GM21381 (cell line): ENCODE data around the gene BATF.

ENCODE experiments used
- ATAC-seq: cut with Tn5 transposase; IDR thresholded peaks from one replicate; pipeline ENCODE4 v1.9.1; 2021; ENCODE audit warnings: mild to moderate bottlenecking, moderate library complexity; ENCODE audit not compliant: unreplicated experiment

The BATF gene

DNA sequence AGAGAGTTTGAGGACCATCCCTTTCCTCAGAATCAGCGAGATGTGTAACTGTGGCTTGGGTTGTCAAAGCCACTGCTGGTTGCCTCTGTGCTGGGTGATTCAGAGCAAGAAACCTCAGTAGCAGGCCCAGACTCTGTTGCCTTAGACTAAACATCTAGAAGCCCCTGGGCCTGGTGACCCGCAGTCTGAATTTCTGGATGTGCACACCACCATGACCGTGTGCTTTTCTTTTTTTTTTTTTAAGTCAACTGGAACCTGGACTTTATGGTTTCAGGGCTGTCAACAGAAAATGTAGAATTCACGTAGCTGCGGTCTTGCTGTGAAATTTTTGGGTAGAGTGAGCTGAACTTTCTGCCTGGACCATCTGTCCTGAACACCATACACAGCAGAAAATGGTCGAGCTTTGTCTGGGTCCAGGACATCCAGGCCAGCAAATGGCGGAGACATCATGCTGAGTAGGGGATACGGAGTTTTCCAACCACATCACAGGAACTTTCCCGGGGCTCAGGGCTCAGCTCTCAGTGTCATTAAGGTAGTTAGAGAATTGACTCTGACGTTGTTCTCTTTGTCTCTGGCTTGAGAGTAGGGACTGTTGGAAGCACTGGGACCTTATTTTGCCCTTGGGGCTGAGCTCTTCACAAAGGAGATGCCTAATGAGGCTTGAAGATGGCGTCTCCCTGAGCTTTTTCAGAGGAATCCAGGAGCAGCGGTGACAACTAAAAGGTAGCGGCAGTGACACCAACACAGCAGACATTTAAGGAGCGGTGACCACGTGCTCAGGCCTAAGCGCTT, 23.0 kb upstream of the BATF start:
- peak; percentile 78 for ATAC-seq

DNA sequence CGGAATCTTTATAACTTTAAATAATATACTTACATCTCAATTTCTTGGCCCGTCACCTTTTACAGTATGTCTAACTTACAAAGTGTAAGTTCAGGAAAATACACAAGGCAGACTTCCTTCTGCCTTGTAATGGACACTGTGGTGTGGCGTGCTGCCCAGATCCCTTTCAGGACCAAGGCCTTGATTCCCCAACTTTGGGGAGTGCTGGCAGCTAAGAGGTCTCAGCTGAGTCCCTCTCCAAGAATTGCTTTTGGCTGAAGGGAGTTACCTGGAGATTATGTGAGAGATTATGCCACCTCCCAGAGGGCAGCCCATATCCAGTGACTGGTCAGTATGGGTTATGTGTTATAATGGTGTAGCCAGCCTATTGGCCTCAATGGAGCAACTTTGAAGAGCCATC, 21.2 kb upstream of the BATF start:
- ATAC-seq = no peak

DNA sequence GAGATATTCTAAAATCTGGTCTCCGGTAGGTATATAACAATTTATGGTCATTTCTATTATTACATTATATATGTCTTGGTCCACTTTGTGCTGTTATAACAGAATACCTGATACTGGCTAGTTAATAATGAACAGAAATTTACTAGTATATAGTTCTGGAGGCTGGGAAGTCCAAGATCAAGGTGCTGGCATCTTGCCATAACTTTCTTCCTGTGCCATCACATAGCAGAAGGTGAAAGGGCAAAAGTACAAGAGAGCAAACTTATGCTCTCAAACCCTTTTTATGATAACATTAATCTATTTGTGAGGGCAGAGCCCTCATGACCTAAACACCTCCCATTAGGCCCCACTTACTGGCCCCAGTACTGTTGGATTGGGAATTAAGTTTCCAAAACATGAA, 17.9 kb upstream of the BATF start:
- ATAC-seq = no peak

DNA sequence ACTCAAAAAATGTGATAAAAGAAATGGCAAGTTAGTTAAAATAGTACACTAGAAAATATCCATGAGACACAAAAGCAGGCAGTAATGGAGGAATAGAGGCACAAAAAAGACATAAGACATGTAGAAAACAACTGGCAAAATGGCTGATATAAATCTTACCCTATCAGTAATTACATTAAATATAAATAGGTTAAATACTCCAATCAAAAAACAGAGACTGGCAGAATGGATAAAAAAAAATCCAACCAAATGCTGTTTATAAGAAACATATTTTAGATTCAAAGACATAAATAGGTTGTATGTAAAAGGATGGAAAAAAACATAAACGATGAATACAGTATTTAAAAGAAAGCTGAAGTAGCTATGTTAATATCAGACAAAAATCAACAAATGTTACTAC, 15.3 kb upstream of the BATF start:
- ATAC-seq = no peak

DNA sequence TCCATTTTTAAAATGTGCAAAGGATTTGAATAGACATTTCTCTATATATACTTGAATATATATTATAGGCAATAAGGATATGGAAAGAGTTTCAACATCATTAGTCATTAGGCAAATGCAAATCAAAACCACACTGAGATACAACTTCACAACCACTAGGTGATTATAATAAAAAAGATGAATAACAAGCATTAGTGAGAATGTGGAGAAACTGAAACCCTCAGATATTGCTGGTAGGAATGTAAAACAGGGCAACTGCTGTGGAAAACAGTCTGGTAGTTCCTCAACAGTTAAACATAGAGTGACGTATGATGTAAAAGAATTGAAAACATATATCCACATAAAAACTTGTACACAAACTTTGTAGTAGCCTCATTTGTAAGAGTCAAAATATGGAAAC, 11.7 kb upstream of the BATF start:
- ATAC-seq = no peak

DNA sequence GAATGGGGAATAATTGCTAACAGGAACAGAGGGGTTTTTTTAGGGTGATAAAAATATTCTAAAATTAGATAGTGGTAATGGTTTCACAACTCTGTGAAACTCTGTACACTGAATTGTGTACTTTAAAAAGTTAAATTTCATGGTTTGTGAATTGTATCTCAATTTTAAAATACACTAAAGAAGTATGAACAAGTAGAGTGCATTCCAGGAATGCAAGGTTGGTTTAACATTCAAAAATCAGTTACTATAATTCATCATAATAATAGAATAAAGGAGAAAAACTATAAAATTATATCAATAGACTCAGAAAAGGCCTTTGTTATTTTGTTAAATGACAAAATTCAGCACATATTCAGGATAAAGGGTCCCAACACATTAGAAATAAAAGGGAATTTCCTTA, 11.1 kb upstream of the BATF start:
- no peak for ATAC-seq

DNA sequence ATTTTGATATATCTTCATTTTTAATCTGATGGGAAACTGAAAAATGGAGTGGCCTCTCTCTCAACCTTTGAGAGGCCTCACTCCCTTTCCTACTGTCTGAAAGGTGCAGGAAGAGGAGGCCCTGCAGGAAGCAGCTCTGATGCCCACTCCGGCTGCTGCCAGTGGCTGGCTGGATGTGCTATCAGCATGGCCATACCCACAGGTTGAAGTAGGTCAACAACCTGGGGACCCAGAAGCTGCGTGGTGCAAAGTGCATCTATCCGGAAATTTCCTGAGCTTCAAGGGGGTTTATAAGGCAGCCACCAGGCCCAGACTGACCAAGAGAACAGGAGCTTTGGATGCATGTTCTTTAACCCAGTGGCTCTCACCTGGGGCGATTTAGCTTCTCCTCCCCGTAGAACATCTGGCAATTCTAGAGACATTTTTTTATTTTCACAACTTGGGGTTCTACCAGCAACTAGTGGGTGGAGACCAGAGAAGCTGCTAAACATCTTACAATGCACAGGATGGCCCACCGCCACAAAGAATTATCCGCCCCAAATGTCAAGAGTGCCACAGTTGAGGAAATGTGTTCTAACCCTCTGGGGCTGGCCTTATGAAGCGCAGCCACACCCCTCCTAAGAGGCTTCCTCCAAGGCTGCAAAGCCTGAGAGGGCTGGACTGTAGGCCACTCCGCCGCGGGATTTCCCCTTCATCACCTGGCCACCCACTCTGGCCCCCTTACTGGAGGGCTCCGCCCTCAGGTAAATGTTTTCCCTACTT, 8.2 kb upstream of the BATF start:
- peak; percentile 41 for ATAC-seq

DNA sequence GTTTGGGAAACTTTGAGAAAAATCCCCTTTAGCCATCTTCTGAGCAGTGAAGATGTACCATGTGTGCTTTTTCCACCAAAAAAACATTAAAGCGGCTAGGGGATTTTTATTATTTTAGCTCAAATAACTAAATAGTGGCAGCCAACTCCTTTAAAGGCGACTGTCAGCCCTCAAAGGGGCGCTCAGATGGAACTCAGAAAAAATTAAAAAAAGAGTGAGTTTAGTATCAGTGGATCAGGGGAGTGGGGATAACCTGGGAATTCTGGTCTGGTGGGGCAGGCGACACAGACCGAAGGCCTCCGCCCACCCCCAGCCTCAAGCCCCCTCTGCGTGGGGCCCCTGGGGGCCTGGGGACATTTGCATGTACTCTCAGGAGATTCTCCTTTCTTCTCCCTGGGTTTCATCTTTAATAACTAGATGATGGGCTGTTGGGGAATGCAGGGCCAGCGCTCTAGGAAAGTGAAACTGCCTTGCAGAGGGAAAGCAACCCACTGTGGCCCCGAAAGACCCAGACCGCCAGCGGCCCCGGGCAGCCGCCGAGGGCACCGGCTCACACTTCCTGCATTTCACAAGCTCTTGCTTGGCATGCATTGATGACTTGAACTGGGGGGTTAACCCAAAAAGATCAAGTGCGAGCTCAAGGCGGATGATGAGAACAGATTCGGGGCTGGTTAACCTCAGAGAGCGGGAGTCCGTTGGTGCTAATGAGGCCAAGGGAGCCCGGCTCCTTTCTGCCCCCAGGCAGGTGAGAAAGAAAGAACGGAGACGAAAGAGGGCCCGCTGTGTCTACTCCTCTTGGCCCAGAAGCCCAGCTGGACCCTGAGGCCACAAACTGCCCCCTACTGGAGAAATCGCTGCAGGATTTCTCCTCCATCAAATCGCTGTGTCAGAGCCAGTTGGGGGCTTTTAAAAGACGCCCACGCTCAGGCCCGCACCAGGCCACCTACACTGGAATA, 7.3 kb upstream of the BATF start:
- peak; percentile 50 for ATAC-seq

DNA sequence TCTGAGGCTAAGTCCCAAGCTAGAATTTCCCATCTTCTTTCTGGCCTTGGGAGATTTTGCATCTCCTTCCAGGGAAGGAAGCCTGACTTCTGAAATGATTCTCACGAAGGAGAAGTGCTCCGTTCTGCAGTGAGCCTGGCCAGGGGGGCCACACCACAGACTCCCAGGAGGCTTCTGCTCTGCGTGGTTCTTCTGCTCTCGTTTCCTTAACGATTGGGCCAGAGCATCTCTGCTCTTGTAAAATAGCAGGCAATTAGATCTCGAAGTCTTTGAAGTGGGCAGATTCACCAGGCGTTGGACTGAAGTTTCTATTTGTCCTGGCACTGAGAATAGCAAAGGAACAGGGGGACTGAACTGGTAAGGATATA, 6.7 kb upstream of the BATF start:
- peak; percentile 43 for ATAC-seq

DNA sequence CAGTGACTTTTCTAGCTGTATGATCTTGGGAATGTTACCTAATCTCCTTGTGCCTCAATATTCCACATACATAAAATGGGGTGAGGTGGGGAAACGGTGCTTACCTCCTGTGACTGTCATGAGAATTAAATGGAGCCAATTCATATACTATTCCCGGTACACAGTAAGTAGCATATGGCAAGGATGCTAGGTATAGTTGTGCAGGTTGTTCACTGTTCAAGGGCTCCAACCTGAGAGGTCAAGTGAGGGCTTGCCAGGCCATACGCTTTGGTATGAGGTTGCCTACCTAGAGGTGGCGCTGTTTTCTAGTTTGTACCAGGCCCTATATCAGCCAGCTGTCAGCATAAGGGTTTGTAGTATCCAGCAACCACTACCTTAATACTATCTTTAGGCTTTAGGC, 3.6 kb upstream of the BATF start:
- ATAC-seq = no peak

DNA sequence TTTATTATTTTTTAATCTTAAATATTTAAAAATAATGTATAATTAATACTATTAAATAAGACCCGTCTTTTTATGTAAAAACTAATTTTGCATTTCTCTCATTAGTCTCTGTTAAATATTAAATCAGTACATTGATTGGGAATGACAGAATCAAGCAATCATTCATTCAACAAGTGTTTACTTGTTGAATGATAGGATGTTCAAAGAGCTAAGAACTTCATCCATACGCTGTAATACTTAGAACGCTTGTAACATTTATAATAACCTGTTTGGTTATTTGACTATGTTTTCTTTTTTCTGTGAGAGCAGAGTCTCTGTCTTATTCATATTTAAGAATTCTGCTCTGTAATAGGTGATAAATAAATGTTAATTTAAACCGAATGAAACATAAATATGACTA, 2.9 kb upstream of the BATF start:
- ATAC-seq = no peak

DNA sequence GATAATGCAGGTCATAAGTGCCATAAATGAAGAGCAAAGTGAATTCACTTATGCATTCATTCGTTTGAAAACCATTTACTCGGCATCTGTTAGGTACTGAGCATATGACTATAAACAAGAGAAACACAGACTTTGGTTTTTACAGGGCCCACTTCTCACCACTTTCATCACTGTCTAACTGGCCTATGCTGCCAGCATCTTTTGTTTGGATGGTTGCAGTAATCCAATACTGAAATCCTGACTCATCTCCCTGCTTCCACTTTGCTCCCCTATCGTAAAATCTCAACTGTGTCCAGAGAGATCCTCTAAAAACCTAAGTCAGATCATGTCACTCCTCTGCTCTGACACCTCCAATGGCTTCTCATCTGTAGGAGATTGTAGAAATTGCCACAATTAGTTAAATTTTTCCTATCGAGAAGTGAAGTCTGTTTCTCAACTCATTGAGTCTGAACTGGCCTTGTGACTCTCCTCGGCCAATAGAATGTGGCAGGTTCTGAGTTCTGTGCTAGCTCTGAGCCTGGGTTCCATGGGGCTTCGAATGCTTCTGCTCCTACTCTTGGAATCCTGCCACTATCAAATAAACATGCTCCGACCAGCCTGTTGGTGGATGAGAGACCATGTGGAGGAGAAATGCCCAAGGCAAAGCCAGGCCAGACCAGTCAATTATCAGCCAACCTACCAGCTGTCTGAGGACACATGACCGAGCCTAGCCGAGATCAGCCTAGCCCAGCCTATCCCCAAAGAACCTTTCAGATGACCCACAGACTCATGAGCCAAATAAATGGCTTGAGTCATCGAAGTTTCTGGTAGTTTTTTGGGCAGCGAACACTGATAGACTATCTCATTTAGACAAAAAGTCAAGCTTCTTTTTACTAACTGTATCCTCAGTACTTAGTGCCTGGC, 2.2 kb upstream of the BATF start:
- no peak for ATAC-seq

DNA sequence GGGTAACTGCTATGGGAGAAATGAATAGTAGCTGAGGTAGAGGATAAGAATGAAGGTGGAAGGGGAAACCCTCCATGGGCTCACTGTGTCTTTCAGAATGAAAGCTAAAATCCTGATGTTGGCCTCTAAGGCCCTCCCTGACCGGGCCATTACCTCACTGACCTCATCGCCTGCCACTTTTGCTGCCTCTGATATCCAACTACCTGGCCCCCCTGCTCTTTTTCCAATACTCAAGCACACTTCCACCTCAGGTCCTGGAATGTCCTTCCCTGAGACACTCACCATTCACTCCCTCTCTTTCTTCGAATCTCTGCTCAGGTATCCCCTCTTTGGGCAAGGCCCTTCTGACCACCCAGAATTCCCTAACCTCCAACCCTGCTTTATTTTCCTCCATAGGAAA, 1.4 kb upstream of the BATF start:
- no peak for ATAC-seq

DNA sequence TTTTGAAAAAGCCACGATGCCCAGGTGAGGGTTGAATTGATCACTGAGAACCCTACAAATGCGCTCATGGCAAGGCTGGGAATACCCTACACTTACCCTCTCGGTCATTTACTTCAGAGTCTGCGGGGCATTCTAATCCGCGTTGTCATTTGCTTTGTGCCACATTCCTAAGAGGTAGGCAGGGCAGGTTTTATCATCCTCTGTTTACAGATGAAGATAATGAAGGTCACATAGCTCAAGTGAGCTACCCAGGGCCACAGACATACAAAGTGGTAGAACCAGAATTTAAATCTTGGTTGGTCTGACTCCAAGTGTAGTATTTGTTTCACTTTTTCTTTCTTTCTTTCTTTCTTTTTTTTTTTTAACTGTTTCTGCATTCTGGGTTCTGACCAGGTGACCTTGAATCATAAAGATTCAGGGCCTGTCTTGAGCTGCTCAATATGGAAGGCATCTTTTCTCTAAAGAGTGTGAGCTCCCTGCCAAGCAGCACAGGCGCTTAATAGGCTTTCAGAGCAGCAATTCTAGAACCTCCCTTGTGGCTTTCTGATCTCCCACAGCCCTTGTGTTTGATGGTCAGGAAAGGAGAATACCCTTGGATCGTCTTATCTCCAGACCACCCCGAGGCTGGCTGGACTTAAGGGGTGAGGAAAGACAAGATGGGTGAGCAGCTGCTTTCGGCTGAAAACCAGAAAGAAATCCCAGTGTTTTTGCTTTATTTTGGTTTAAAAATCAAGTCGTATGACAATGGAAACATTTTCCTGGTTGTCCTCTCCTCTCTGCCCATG, 662 bp upstream of the BATF start:
- ATAC-seq = no peak

DNA sequence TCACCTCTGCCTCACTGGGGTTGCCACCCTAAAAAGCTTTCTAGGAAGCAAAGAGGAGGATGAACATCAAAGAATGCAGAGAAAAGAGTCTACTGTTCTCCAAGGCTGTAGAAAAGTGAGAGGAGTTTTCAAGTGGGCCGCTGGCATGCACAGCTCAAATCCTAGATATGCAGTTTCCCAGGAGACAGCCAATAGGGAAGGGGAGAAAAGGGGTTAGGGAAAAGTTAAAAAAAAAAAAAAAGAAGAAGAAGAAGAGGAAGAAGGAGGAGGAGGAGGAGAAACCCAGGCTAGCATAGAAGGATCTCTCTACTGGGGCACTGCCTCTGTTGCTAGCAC, 682 bp downstream of the BATF start:
- no peak for ATAC-seq

DNA sequence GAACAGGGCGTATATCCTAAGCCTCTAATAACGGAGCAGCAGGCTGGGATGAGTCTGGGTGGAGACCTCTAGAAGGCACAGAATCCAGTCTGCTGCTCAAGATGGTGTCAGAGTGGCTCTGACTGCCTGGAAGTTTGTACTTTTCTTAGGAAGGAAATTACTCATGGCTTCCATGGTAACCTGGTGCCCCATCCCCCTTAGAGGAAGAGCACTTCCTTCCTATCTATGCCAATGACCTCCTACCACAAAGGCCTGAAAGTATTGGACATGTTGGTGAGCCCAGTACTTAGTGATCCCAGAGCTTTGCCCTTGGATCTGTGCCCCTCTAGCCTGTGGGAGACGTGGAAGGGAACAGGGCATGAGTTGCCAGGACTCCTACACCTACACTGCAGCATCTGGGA, 1.5 kb downstream of the BATF start:
- no peak for ATAC-seq

DNA sequence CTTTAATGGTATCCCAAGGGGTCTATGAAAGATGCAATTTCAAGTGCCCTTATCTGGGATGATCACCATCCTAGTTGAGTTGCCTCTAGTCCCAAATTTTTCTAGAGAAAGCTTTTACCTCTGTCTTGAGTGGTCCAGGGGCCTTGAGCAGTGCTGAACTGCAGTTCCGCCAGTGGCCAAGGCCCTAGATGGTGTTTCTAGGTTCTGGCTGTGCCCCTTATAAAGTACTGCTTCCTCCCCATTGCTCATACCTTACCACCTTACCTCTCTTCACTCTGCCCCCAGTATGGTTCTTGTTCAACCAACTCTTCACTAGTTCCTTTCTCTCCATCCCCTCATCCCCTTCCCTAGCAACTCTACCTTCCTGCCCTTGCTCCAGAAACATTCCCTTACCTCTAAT, 3.7 kb downstream of the BATF start:
- ATAC-seq = no peak

DNA sequence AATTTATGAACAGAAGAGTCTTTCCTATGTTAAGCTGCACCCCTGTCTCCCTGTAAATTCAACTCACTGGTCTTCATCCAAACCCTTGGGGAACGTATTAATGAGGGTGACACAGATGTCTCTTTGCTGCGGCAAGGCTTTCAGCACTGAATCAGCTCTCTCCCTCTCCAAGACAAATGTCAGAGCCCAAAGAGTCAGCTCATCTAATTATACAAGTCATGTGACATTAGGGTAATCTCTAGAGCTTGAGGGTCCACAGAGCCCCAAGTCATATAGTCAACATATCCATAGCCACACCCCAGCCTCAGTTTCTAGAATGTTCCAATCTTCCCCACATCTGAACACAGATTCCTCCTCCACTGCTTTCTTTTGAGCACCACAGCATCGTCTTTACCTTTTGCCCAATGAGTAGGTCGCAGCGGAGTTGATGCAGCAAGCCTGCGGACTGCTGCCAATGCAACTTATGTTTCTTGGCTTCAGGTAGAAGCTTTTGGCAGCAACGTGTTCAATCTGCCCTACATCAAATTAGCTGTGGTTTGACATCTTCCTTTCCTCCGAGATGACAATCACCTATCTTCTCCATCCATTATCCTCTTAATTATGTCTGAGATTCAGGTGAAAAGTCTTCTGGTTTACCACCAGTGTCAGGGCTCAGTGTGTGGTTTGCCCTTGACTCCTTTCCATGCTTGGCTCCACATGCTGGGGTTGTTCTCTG, 5.3 kb downstream of the BATF start:
- ATAC-seq = no peak

DNA sequence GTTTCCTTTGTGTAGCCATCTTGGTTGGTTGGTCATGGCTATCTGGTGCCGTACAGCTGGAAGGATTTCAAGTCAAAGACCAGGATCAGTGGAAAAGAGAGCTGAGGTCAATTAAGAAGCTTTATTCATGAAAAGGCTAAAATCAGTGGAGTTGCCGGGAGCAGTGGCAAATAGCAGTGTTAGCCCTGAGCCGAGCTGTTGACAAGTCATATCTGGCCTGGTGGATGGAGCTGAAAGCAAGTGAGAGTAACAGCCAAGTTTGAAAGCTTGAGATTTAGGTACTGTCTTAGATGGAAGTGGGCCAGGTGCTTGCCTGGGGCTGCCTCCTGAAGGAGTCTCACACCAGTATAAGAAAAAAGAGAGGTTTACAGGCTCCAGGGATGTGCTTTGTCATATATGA, 9.0 kb downstream of the BATF start:
- ATAC-seq = no peak
